ENCODE data around the gene COPS9. TPM values are rescaled to one million over a fixed set of nuclear protein-coding genes. Genes with fewer than 3 reads are reported as not detected.

Gene COPS9
- 10 to 100 TPM; 84.5 to 91.3 TPM for total RNA-seq

DNA sequence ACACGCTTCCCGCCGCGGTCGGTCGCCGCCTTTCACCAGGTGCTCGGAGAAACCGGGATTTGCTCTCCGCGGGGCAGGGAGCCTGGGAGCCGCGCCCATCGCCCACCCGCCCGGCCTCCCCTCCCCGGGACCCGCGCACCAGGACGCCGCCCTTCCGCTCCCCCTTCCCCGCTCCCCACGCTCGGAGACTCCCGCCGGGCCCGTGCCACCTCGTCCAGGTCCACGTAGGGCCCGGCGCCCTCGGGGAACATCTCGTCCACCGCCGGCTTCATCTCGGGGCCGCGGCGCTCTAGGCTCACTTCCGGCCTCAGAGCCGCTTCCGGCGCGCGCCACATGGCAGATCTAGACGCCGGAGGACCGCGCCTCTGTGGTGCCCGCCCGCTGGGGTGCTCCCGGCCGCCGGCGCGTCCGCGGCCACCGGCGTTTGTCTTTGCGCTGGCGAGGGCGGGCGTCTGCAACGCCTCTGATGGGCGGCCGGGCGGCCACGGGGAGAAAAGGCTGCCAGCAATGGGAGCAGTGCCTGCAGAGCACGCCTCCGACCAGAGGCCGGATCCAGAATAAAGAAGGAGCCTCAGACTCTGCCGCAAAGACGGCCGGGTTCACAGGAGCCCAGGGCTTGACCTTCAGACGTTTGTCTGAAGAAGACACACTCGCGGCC, at the start of gene COPS9:
COPS9 (minus strand) TSS at position 293 of the 658 bp plus-strand sequence; CDS start at position 272, 21 bp downstream.
- CTCF ChIA-PET: no interaction called here
- H3K36me3 Mint-ChIP-seq (ENCODE audit: low read depth): peaks cover 8% of the 10 kb centered on the region
- peak within 1 kb of the TSS; percentile 74 for H3K27ac Mint-ChIP-seq
- no peaks in the 10 kb centered on the region for H3K9me3 Mint-ChIP-seq
- H3K27me3 Mint-ChIP-seq (ENCODE audit: low read depth): no peaks in the 10 kb centered on the region
- DNase-seq: peak; percentile 87
- intact Hi-C loops (cut with micrococcal nuclease): loop anchor here (2.0 to 5.0 kb wide), 4 partner anchors 111 to 1181 kb away; partner anchors contain the start of genes HDAC4, HDLBP, NDUFA10 and SEPTIN2
- peak within 1 kb of the TSS; percentile 90 for H3K4me3 Mint-ChIP-seq
- peaks cover 25% of the 10 kb centered on the region for H3K4me1 Mint-ChIP-seq (ENCODE audit: low read depth)

GRCh38 chr2:240184656-240185055, 48.6 kb upstream of the COPS9 start:
- peaks cover 27% of the 10 kb centered on the region for H3K27me3 Mint-ChIP-seq (ENCODE audit: low read depth)
- CTCF ChIA-PET: no interaction called here

DNA sequence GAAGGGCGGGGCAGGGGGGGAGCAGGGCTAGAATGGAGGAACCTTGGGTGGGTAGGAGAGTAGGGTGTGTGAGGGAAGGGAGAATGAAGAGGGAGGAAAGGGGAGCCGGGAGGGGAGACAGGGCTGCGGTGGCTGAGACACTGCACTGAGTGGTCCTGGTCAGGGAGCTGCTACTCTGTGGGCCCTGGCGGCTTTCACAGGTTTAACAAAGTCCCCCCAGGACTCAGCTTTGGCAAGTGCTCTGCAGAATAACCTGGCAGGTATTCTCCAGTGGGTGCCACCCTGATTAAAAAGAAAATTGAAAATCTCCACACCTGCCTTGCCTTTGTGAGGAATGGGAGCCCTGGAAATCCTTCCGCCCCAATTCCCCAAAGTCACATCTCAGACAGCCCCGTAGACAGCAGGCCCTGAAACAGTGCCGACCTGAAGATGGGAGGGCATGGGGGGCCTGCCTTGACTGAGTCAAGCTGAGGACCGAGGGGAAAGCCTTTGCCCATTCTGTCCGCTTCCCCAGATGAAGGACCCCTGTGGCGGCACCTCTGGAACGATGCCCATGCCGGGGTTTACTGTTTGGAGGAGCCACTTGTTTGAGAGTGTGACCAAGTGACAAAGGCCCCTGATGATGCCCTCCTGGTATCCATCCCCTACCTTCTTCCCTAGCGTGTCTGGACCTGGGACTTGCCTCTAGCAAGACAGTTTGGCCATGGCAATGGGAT, 47.9 kb upstream of the COPS9 start:
- H3K9me3 Mint-ChIP-seq: peaks cover 11% of the 10 kb centered on the region
- H3K4me1 Mint-ChIP-seq (ENCODE audit: low read depth): no peaks in the 10 kb centered on the region
- peaks cover 25% of the 10 kb centered on the region for H3K27me3 Mint-ChIP-seq (ENCODE audit: low read depth)
- CTCF ChIA-PET: no interaction called here
- H3K27ac Mint-ChIP-seq: no peak overlapping the region
- intact Hi-C loops (cut with micrococcal nuclease): no loop called here
- H3K4me3 Mint-ChIP-seq: no peak overlapping the region
- no peaks in the 10 kb centered on the region for H3K36me3 Mint-ChIP-seq (ENCODE audit: low read depth)
- DNase-seq: no peak

More at GRCh38 chr2:240184656-240185055, 48.6 kb upstream of the COPS9 start:
- Mint-ChIP-seq H3K4me3 (no peak overlapping the region), H3K36me3 (ENCODE audit: low read depth) (no peaks in the 10 kb centered on the region), H3K27ac (no peak overlapping the region), H3K4me1 (ENCODE audit: low read depth) (no peaks in the 10 kb centered on the region), H3K9me3 (peaks cover 11% of the 10 kb centered on the region)
- intact Hi-C loops (cut with micrococcal nuclease): no loop called here
- DNase-seq: no peak

DNA sequence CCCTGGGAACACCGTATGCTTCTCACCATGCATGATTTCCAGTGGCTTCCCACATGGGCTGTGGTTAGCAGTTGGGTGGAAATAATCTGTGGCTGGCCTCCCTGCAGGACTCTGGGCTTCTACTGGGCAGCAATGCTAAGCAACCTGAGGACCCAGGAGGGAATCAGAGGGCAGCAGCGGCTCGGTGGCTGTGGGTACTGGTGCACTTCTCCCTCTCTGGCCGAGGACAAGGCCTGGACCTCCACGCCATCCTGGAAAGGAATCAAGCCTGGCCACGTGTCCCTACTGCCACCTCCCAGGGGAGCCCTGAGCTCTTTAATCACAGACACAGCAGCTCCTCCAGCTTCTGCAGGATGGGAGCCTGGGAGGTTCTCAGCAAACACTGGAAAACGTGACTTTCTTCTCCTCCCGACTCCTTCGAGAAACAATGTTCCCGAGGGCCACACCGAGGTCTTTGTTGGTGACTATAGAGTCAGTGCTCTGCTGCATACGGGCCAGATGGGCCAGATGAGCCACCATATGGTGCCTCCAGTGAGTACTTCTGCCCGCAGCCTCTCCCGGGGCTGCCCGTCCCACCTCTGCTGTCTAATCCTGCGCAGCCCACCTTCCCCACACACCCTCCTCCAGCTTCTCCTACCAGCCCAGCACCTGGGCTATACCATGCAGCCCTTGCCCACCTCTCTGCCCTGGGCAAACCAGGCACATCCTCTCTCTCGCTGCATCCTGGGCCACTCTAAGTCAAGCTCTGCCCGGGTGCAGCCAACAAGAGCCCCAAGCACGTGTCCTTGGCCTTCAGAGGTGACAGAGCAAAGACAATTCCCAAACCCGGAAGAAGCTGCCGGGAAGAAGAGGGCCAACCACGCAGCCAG, 47.1 kb upstream of the COPS9 start:
- Mint-ChIP-seq H3K4me3 (no peak overlapping the region), H3K27me3 (ENCODE audit: low read depth) (peaks cover 25% of the 10 kb centered on the region), H3K4me1 (ENCODE audit: low read depth) (no peaks in the 10 kb centered on the region), H3K9me3 (peaks cover 9% of the 10 kb centered on the region), H3K36me3 (ENCODE audit: low read depth) (no peaks in the 10 kb centered on the region), H3K27ac (no peak overlapping the region)
- CTCF ChIA-PET: no interaction called here
- no peak for DNase-seq
- intact Hi-C loops (cut with micrococcal nuclease): no loop called here

DNA sequence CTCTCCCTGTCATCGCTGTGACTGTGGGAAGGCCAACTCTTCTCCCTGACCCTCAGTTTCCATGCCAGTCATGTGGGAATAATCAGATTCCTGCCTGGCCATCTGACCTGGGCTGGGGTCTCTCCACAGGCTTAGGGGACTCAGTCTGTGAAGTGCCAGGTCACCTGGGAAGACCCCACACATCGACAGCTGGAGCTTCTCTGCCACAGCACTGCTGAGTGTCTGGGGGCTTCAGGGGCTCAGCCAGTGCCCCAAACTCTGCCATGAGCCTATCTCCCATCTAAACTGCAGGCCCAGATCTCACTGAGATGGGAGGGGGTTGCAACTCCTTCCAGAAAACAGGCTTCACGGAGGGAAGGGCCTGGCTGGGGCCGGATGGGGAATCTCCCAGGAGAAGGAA, 46.4 kb upstream of the COPS9 start:
- H3K4me1 Mint-ChIP-seq (ENCODE audit: low read depth): no peaks in the 10 kb centered on the region
- H3K9me3 Mint-ChIP-seq: peaks cover 2% of the 10 kb centered on the region
- intact Hi-C loops (cut with micrococcal nuclease): no loop called here
- H3K27me3 Mint-ChIP-seq (ENCODE audit: low read depth): peaks cover 24% of the 10 kb centered on the region
- no peaks in the 10 kb centered on the region for H3K36me3 Mint-ChIP-seq (ENCODE audit: low read depth)
- DNase-seq: no peak
- H3K4me3 Mint-ChIP-seq: no peak overlapping the region
- CTCF ChIA-PET: no interaction called here
- H3K27ac Mint-ChIP-seq: no peak overlapping the region

- Mint-ChIP-seq H3K36me3 (ENCODE audit: low read depth) (no peaks in the 10 kb centered on the region), H3K4me3 (no peak overlapping the region), H3K4me1 (ENCODE audit: low read depth) (no peaks in the 10 kb centered on the region), H3K9me3 (no peaks in the 10 kb centered on the region), H3K27me3 (ENCODE audit: low read depth) (peaks cover 24% of the 10 kb centered on the region), H3K27ac (no peak overlapping the region)
- intact Hi-C loops (cut with micrococcal nuclease): no loop called here
- DNase-seq: no peak
- CTCF ChIA-PET: no interaction called here
Observed at GRCh38 chr2:240182001-240182400, 45.9 kb upstream of the COPS9 start.

GRCh38 chr2:240179941-240180666, 44.0 kb upstream of the COPS9 start:
- Mint-ChIP-seq H3K9me3 (no peaks in the 10 kb centered on the region), H3K27ac (no peak overlapping the region), H3K36me3 (ENCODE audit: low read depth) (no peaks in the 10 kb centered on the region), H3K4me1 (ENCODE audit: low read depth) (no peaks in the 10 kb centered on the region), H3K4me3 (no peak overlapping the region), H3K27me3 (ENCODE audit: low read depth) (peaks cover 17% of the 10 kb centered on the region)
- intact Hi-C loops (cut with micrococcal nuclease): no loop called here
- CTCF ChIA-PET: no interaction called here
- no peak for DNase-seq

- no peak for DNase-seq
- Mint-ChIP-seq H3K4me1 (ENCODE audit: low read depth) (no peaks in the 10 kb centered on the region), H3K27me3 (ENCODE audit: low read depth) (peaks cover 19% of the 10 kb centered on the region), H3K27ac (no peak overlapping the region), H3K36me3 (ENCODE audit: low read depth) (no peaks in the 10 kb centered on the region), H3K4me3 (no peak overlapping the region), H3K9me3 (no peaks in the 10 kb centered on the region)
- intact Hi-C loops (cut with micrococcal nuclease): no loop called here
- CTCF ChIA-PET: no interaction called here
Observed at GRCh38 chr2:240179186-240179815, 43.2 kb upstream of the COPS9 start.

- no peaks in the 10 kb centered on the region for H3K9me3 Mint-ChIP-seq
- H3K4me3 Mint-ChIP-seq: no peak overlapping the region
- no peak for DNase-seq
- no peaks in the 10 kb centered on the region for H3K36me3 Mint-ChIP-seq (ENCODE audit: low read depth)
- CTCF ChIA-PET: no interaction called here
- H3K27me3 Mint-ChIP-seq (ENCODE audit: low read depth): peaks cover 19% of the 10 kb centered on the region
- no peaks in the 10 kb centered on the region for H3K4me1 Mint-ChIP-seq (ENCODE audit: low read depth)
- intact Hi-C loops (cut with micrococcal nuclease): no loop called here
- H3K27ac Mint-ChIP-seq: no peak overlapping the region
Observed at GRCh38 chr2:240178564-240178963, 42.5 kb upstream of the COPS9 start.

DNA sequence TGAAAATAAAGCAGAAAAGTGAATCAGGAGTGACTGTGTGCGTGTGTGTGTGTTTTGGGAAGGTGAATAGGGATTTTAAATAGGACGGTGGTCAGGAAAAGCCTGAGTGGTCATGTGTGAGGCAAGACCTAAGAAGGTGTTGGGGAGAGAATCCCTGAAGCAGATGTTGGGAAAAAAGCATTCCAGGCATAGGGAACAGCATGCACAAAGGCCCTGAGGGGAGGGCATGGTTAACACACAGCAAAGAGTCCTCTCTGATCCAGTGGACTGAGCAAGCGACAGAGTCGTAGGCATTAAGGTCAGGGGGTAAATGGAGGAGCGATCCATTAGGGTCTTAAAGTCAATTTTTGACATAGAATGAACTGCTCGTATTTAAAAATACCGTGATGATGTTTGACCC, 38.4 kb upstream of the COPS9 start:
- no peaks in the 10 kb centered on the region for H3K9me3 Mint-ChIP-seq
- no peaks in the 10 kb centered on the region for H3K36me3 Mint-ChIP-seq (ENCODE audit: low read depth)
- no peak overlapping the region for H3K4me3 Mint-ChIP-seq
- H3K27ac Mint-ChIP-seq: no peak overlapping the region
- CTCF ChIA-PET: no interaction called here
- no peak for DNase-seq
- intact Hi-C loops (cut with micrococcal nuclease): no loop called here
- H3K4me1 Mint-ChIP-seq (ENCODE audit: low read depth): peaks cover 3% of the 10 kb centered on the region
- peaks cover 7% of the 10 kb centered on the region for H3K27me3 Mint-ChIP-seq (ENCODE audit: low read depth)

DNA sequence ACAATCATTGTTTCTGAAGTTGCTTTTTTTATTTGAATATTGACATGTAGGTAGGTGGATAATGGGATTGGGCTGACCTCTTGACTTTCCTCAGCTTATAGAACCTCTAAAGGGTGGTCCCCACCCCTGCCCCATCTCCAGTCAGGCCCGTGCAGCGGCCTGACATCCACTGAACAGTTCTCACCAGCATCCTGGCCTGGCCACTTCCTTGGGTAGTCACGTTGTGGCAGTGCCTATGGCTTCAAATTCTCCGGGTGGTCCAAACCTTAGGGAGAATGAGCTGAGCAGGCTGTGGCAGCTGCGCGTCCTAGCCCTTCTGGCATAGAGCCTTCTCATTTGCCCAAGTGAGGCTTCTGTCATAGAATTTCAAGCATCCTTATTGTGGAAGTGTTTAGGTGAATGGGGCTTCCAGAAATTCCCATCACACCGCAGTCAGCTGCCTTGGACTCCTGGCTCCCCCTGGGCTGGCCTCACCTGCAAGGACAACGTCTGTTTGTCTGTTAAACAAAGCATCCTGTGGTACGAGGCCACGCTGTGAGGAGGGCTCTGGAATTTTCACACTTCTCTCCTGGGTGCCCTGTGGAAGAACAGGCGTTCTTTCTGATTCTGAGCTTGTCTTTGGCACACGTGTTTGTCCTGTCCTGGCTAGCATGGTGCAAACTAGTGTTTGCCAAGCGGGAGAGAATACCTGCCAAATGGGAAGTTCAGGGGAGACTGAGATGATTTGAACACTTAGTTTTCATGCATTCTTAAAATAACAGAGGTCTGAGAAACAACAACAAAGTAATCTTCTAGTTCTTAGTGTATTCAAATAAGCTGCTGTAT, 36.2 kb upstream of the COPS9 start:
- H3K27ac Mint-ChIP-seq: no peak overlapping the region
- CTCF ChIA-PET: no interaction called here
- DNase-seq: no peak
- intact Hi-C loops (cut with micrococcal nuclease): no loop called here
- H3K27me3 Mint-ChIP-seq (ENCODE audit: low read depth): peaks cover 6% of the 10 kb centered on the region
- H3K4me1 Mint-ChIP-seq (ENCODE audit: low read depth): peaks cover 3% of the 10 kb centered on the region
- no peak overlapping the region for H3K4me3 Mint-ChIP-seq
- H3K36me3 Mint-ChIP-seq (ENCODE audit: low read depth): no peaks in the 10 kb centered on the region
- no peaks in the 10 kb centered on the region for H3K9me3 Mint-ChIP-seq

Measured in activated naive CD4-positive, alpha-beta T cell treated with anti-CD3 and anti-CD28 coated beads for 36 hours (primary cell).